Neuronal stem cell (in vitro differentiated cells): ENCODE measurements around the gene VARS1.
"Not testable (repeated sequence)": the region's sequence is repeated elsewhere in the genome, so short reads cannot be mapped to it uniquely, and the experiment has no call there.

Source experiments
- DNase-seq: peaks from one replicate; pipeline ENCODE4 v3.0.0-alpha.2; 2013; ENCODE audit warnings: low spot score
- H2AFZ ChIP-seq: one replicate; pipeline ENCODE4 v1.6.1; 2013; ENCODE audit warnings: mild to moderate bottlenecking, low read length, inconsistent platforms
- H2AK5ac ChIP-seq: 2 replicates; pipeline ENCODE4 v1.6.1; 2013; ENCODE audit warnings: low read depth, mild to moderate bottlenecking, inconsistent platforms, low read length, moderate library complexity, mixed read lengths
- H2BK120ac ChIP-seq: 2 replicates; pipeline ENCODE4 v1.6.1; 2013; ENCODE audit warnings: low read depth, mild to moderate bottlenecking, inconsistent platforms, low read length, moderate library complexity, mixed read lengths
- H2BK12ac ChIP-seq: one replicate; pipeline ENCODE4 v1.6.1; 2013; ENCODE audit warnings: low read length, inconsistent platforms
- H2BK15ac ChIP-seq: 2 replicates; pipeline ENCODE4 v1.6.1; 2013; ENCODE audit warnings: mild to moderate bottlenecking, low read length, inconsistent platforms, mixed read lengths
- H2BK5ac ChIP-seq: one replicate; pipeline ENCODE4 v1.6.1; 2013; ENCODE audit warnings: inconsistent platforms, mild to moderate bottlenecking, low read length, moderate library complexity
- H3K14ac ChIP-seq: one replicate; pipeline ENCODE4 v1.6.1; 2013; ENCODE audit warnings: low read length, inconsistent platforms
- H3K18ac ChIP-seq: 2 replicates; pipeline ENCODE4 v1.6.1; 2013; ENCODE audit warnings: low read length, inconsistent platforms
- H3K23ac ChIP-seq: 2 replicates; pipeline ENCODE4 v1.6.1; 2013; ENCODE audit warnings: low read depth, mild to moderate bottlenecking, mixed read lengths, low read length, inconsistent platforms; ENCODE audit not compliant: poor library complexity
- H3K27ac ChIP-seq: replicated peaks from 3 replicates; pipeline ENCODE4 v1.5.1; 2013; ENCODE audit warnings: low read length, inconsistent platforms
- H3K27me3 ChIP-seq, 3 experiments: 2 replicates each; pipeline ENCODE4 v1.6.1; 2013; ENCODE audit warnings: low read length in 3 of 3, mild to moderate bottlenecking in 2 of 3, inconsistent platforms in 1 of 3, low read depth in 1 of 3, mixed read lengths in 1 of 3, moderate library complexity in 1 of 3; ENCODE audit not compliant: control insufficient read depth in 3 of 3, insufficient read depth in 3 of 3
- H3K36me3 ChIP-seq, 2 donors: replicated peaks in 1 of 2; 2 replicates each; pipeline ENCODE4 v1.6.1; 2013; ENCODE audit warnings: low read length in 2 of 2; ENCODE audit not compliant: control insufficient read depth in 2 of 2, insufficient read depth in 2 of 2
- H3K4ac ChIP-seq: 2 replicates; pipeline ENCODE4 v1.6.1; 2013; ENCODE audit warnings: inconsistent platforms, mild to moderate bottlenecking, low read length, moderate library complexity
- H3K4me1 ChIP-seq, 2 donors: 1 replicate in 1 of 2; 2 replicates in 1 of 2; pipeline ENCODE4 v1.6.1; 2013; ENCODE audit warnings: low read length in 2 of 2, low read depth in 1 of 2; ENCODE audit not compliant: control insufficient read depth in 2 of 2, insufficient read depth in 1 of 2
- H3K4me2 ChIP-seq: one replicate; pipeline ENCODE4 v1.6.1; 2013; ENCODE audit warnings: mild to moderate bottlenecking, low read length, inconsistent platforms; ENCODE audit not compliant: insufficient read depth, poor library complexity, severe bottlenecking
- H3K4me3 ChIP-seq, 2 donors: 2 replicates each; pipeline ENCODE4 v1.5.1; 2013; ENCODE audit warnings: low read length in 2 of 2, mild to moderate bottlenecking in 2 of 2, inconsistent platforms in 1 of 2, moderate library complexity in 1 of 2
- H3K79me1 ChIP-seq: one replicate; pipeline ENCODE4 v1.6.1; 2013; ENCODE audit warnings: low read depth, mild to moderate bottlenecking, inconsistent platforms, low read length, moderate library complexity
- H3K9ac ChIP-seq: one replicate; pipeline ENCODE4 v1.6.1; 2013; ENCODE audit warnings: mild to moderate bottlenecking, low read depth, low read length, inconsistent platforms; ENCODE audit not compliant: poor library complexity
- H3K9me3 ChIP-seq, 2 donors: replicated peaks in 1 of 2; 2 replicates each; pipeline versions ENCODE3 to v1.6.1; 2013; ENCODE audit warnings: low read length in 2 of 2, mild to moderate bottlenecking in 2 of 2, inconsistent platforms in 1 of 2, low read depth in 1 of 2, mixed read lengths in 1 of 2, moderate library complexity in 1 of 2; ENCODE audit not compliant: control insufficient read depth in 2 of 2, insufficient read depth in 1 of 2
- H4K8ac ChIP-seq: one replicate; pipeline ENCODE4 v1.6.1; 2013; ENCODE audit warnings: low read depth, mild to moderate bottlenecking, inconsistent platforms, low read length, moderate library complexity
- H4K91ac ChIP-seq: one replicate; pipeline ENCODE4 v1.6.1; 2013; ENCODE audit warnings: low read length, low read depth, mild to moderate bottlenecking, inconsistent platforms; ENCODE audit not compliant: poor library complexity
- WGBS, 2 donors: extraction: QIAGEN DNeasy Blood & Tissue Kit; methylation state at CpG; one replicate each; pipeline ENCODE4 v1.1.7; 2013; ENCODE audit warnings: missing lambda C conversion rate in 2 of 2, mixed read lengths in 1 of 2; ENCODE audit not compliant: insufficient read length in 2 of 2, insufficient replicate concordance in 1 of 2; ENCODE audit errors: extremely low coverage in 2 of 2; 5-methylcytosine and 5-hydroxymethylcytosine counted together

VARS1 gene

GRCh38 chr6:31838968-31839367 lies 43.4 kb upstream of the VARS1 start:
- no peak overlapping the region for H4K91ac ChIP-seq
- H3K27ac ChIP-seq, result no peak overlapping the region
- H3K18ac ChIP-seq, result no peak overlapping the region
- H4K8ac ChIP-seq, result no peak overlapping the region
- no peak overlapping the region for H2BK5ac ChIP-seq
- no peak overlapping the region for H3K23ac ChIP-seq
- no peak overlapping the region for H3K4ac ChIP-seq
- no peak for DNase-seq
- no peak overlapping the region for H2BK15ac ChIP-seq
- H3K79me1 ChIP-seq, result peaks cover 8% of the 10 kb centered on the region
- no peak overlapping the region for H2BK12ac ChIP-seq
- H2AK5ac ChIP-seq, result no peak overlapping the region
- peaks cover 4 to 16% of the 10 kb centered on the region in 2 donors for H3K4me1 ChIP-seq
- H3K4me2 ChIP-seq, result no peak overlapping the region
- H2AFZ ChIP-seq, result no peak overlapping the region
- H3K9ac ChIP-seq, result no peak overlapping the region
- H3K9me3 ChIP-seq, result peaks cover 0 to 3% of the 10 kb centered on the region in 2 donors
- H3K14ac ChIP-seq, result no peak overlapping the region
- H2BK120ac ChIP-seq, result no peak overlapping the region
- no peaks in the 10 kb centered on the region for H3K27me3 ChIP-seq
- no CpG with 5 or more reads among the region's 3 CpGs for WGBS, 2 donors
- peaks cover 39 to 55% of the 10 kb centered on the region in 2 donors for H3K36me3 ChIP-seq
- no peak overlapping the region for H3K4me3 ChIP-seq

GRCh38 chr6:31838114-31838553 lies 42.6 kb upstream of the VARS1 start:
- H4K91ac ChIP-seq, H3K9me3 ChIP-seq, H3K4me2 ChIP-seq, H3K14ac ChIP-seq, H3K4ac ChIP-seq, H2BK12ac ChIP-seq, H3K23ac ChIP-seq, H3K79me1 ChIP-seq, H2AFZ ChIP-seq, H3K27me3 ChIP-seq, H2BK5ac ChIP-seq, H2AK5ac ChIP-seq, H4K8ac ChIP-seq, H2BK120ac ChIP-seq, H3K9ac ChIP-seq, DNase-seq, H2BK15ac ChIP-seq, H3K18ac ChIP-seq, H3K27ac ChIP-seq: not testable (repeated sequence)
- peaks cover 4 to 16% of the 10 kb centered on the region in 2 donors for H3K4me1 ChIP-seq
- H3K4me3 ChIP-seq, result peak overlapping the region in 1 of 2 donors; percentile 92
- peaks cover 39 to 55% of the 10 kb centered on the region in 2 donors for H3K36me3 ChIP-seq
- WGBS, 2 donors, result no CpG with 5 or more reads among the region's 9 CpGs

GRCh38 chr6:31837369-31838113 lies 42.0 kb upstream of the VARS1 start:
- Histone ChIP-seq H3K4me3 (peak overlapping the region in 1 of 2 donors; percentile 92), H3K9me3 (peaks cover 0 to 3% of the 10 kb centered on the region in 2 donors), H3K18ac (no peak overlapping the region), H3K23ac (no peak overlapping the region), H2AFZ (no peak overlapping the region), H3K14ac (no peak overlapping the region), H2BK120ac (no peak overlapping the region), H3K27ac (no peak overlapping the region), H4K91ac (no peak overlapping the region), H3K4me2 (peak overlapping the region; percentile 23), H2BK12ac (no peak overlapping the region), H2BK5ac (no peak overlapping the region), H3K9ac (no peak overlapping the region), H2BK15ac (no peak overlapping the region), H3K4ac (no peak overlapping the region), H3K36me3 (peaks cover 39 to 55% of the 10 kb centered on the region in 2 donors), H3K4me1 (peaks cover 4 to 16% of the 10 kb centered on the region in 2 donors), H4K8ac (no peak overlapping the region), H2AK5ac (no peak overlapping the region), H3K79me1 (peaks cover 8% of the 10 kb centered on the region), H3K27me3 (no peaks in the 10 kb centered on the region)
- no peak for DNase-seq
- no CpG with 5 or more reads among the region's 1 CpG for WGBS, 2 donors

- no peak overlapping the region for H4K8ac ChIP-seq
- H3K79me1 ChIP-seq, result peaks cover 8% of the 10 kb centered on the region
- H3K9me3 ChIP-seq, result peaks cover 0 to 3% of the 10 kb centered on the region in 2 donors
- WGBS, 2 donors, result no CpG with 5 or more reads among the region's 12 CpGs
- H3K4me2 ChIP-seq, result peak overlapping the region; percentile 60
- H3K4me3 ChIP-seq, result peak overlapping the region; percentile 73 to 92
- no peak overlapping the region for H3K14ac ChIP-seq
- DNase-seq, result no peak
- no peak overlapping the region for H2BK5ac ChIP-seq
- H2AK5ac ChIP-seq, result no peak overlapping the region
- no peaks in the 10 kb centered on the region for H3K27me3 ChIP-seq
- peak overlapping the region; percentile 34 for H3K27ac ChIP-seq
- no peak overlapping the region for H3K18ac ChIP-seq
- peaks cover 4 to 16% of the 10 kb centered on the region in 2 donors for H3K4me1 ChIP-seq
- peaks cover 37 to 55% of the 10 kb centered on the region in 2 donors for H3K36me3 ChIP-seq
- H2BK15ac ChIP-seq, result no peak overlapping the region
- no peak overlapping the region for H2BK120ac ChIP-seq
- no peak overlapping the region for H4K91ac ChIP-seq
- H2AFZ ChIP-seq, result no peak overlapping the region
- no peak overlapping the region for H3K23ac ChIP-seq
- no peak overlapping the region for H3K9ac ChIP-seq
- no peak overlapping the region for H2BK12ac ChIP-seq
- no peak overlapping the region for H3K4ac ChIP-seq
Observed at GRCh38 chr6:31836474-31837368, 41.2 kb upstream of the VARS1 start.
